Esophagus (tissue), 2 donors: ENCODE data around the gene MICAL3. TPM values are rescaled to one million over a fixed set of nuclear protein-coding genes. Genes with fewer than 3 reads are reported as not detected.
"Not testable (repeated sequence)": the region's sequence is repeated elsewhere in the genome, so short reads cannot be mapped to it uniquely, and the experiment has no call there.

Experiments used
- H3K27ac ChIP-seq, 2 donors: one replicate each; pipeline ENCODE4 v1.5.1; 2013; ENCODE audit warnings: low read depth in 2 of 2, mild to moderate bottlenecking in 2 of 2, inconsistent platforms in 1 of 2, low read length in 1 of 2, moderate library complexity in 1 of 2
- H3K27me3 ChIP-seq, 2 donors: one replicate each; pipeline ENCODE4 v1.6.1; 2013; ENCODE audit warnings: low read length in 2 of 2, control low read depth in 1 of 2, mild to moderate bottlenecking in 1 of 2; ENCODE audit not compliant: insufficient read depth in 2 of 2, control insufficient read depth in 1 of 2
- H3K36me3 ChIP-seq, 2 donors: one replicate each; pipeline ENCODE4 v1.6.1; 2013; ENCODE audit warnings: low read length in 1 of 2; ENCODE audit not compliant: control insufficient read depth in 2 of 2, insufficient read depth in 2 of 2
- H3K4me1 ChIP-seq, 2 donors: one replicate each; pipeline ENCODE4 v1.6.1; 2013; ENCODE audit warnings: low read length in 1 of 2; ENCODE audit not compliant: control insufficient read depth in 2 of 2, insufficient read depth in 2 of 2
- H3K4me3 ChIP-seq, 2 donors: one replicate each; pipeline ENCODE4 v1.5.1; 2013; ENCODE audit warnings: low read length in 2 of 2, mild to moderate bottlenecking in 2 of 2, low read depth in 1 of 2, moderate library complexity in 1 of 2
- H3K9me3 ChIP-seq, 2 donors: one replicate each; pipeline ENCODE4 v1.6.1; 2013; ENCODE audit warnings: mild to moderate bottlenecking in 2 of 2, low read depth in 1 of 2, low read length in 1 of 2, moderate library complexity in 1 of 2; ENCODE audit not compliant: control insufficient read depth in 2 of 2, insufficient read depth in 1 of 2
- WGBS, 2 donors: extraction: QIAGEN DNeasy Blood & Tissue Kit; methylation state at CpG; one replicate each; pipeline ENCODE4 v1.1.7; 2013; 5-methylcytosine and 5-hydroxymethylcytosine counted together
- polyA plus RNA-seq, 2 donors: library from polyadenylated mRNA; stranded (reverse); fragments of 200-250 nt; gene quantifications; one replicate each; pipeline ENCODE4 v1.2.3, GENCODE V29; 2013
- donor health status: healthy with polysubstance abuse.
- donor health status: Bipolar disorder and iron deficiency.

MICAL3 gene
- polyA plus RNA-seq, 2 donors: 6.2 to 13.3 TPM

DNA sequence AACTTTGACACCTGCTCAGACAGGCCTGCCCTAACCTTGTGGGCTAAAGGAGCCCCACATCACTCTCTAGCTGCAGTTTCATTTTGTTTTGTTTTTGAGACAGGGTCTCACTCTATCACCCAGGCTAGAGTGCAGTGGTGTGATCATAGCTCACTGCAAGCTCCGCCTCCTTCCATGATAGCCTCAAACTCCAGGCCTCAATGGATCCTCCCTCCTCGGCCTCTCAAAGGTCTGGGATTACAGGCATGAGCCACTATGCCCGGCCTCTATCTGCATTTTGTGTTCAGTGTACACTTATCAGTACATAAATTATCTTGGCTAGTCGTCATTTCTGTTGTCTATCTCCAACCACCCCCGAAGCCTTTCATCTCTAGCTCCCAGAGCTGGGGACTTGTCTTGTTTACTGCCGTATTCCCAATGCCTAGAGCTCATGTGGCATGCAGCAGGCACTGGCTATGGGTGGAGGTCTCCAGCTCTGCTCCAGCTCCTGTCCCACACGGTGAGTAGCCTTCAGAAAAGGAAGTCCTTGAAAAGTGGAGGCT lies 31.3 kb upstream of the MICAL3 start:
- WGBS, 2 donors: 84% methylated on average over 7 of the region's 7 CpGs
- Histone ChIP-seq H3K9me3 (no peaks in the 10 kb centered on the region), H3K4me3 (no peak overlapping the region), H3K27me3 (no peaks in the 10 kb centered on the region), H3K4me1 (peaks cover 0 to 9% of the 10 kb centered on the region in 2 donors), H3K36me3 (no peaks in the 10 kb centered on the region), H3K27ac (peak overlapping the region; percentile 68 to 75)

DNA sequence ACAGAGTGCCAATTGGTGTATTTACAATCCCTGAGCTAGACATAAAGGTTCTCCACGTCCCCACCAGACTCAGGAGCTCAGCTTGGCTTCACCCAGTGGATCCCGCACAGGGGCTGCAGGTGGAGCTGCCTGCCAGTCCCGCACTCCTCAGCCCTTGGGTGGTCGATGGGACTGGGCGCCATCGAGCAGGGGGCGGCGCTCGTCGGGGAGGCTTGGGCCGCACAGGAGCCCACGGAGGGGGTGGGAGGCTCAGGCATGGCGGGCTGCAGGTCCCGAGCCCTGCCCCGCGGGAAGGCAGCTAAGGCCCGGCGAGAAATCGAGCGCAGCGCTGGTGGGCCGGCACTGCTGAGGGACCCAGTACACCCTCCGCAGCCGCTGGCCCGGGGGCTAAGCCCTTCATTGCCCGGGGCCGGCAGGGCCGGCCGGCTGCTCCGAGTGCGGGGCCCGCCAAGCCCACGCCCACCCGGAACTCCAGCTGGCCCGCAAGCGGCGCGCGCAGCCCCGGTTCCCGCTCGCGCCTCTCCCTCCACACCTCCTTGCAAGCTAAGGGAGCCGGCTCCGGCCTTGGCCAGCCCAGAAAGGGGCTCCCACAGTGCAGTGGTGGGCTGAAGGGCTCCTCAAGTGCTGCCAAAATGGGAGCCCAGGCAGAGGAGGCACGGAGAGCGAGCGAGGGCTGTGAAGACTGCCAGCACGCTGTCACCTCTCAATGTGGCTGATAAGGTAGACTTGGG lies 29.0 kb upstream of the MICAL3 start:
- H3K4me1 ChIP-seq: peaks cover 0 to 10% of the 10 kb centered on the region in 2 donors
- H3K4me3 ChIP-seq, H3K36me3 ChIP-seq, H3K9me3 ChIP-seq, H3K27me3 ChIP-seq, H3K27ac ChIP-seq: not testable (repeated sequence)
- WGBS, 2 donors: 95 to 96% methylated on average over 35 to 47 of the region's 49 CpGs

- 60 to 65% methylated on average over 12 of the region's 12 CpGs for WGBS, 2 donors
- H3K4me3 ChIP-seq, H3K9me3 ChIP-seq, H3K27me3 ChIP-seq, H3K4me1 ChIP-seq, H3K36me3 ChIP-seq: not testable (repeated sequence)
- peak overlapping the region; percentile 83 to 91 for H3K27ac ChIP-seq
These were observed 26.8 kb upstream of the MICAL3 start for GRCh38 chr22:18051113-18051512.

GRCh38 chr22:18050065-18050464 lies 25.7 kb upstream of the MICAL3 start:
- H3K4me3 ChIP-seq: no peak overlapping the region
- H3K36me3 ChIP-seq: no peaks in the 10 kb centered on the region
- WGBS, 2 donors: 27 to 43% methylated on average over 5 of the region's 5 CpGs
- no peaks in the 10 kb centered on the region for H3K9me3 ChIP-seq
- H3K27me3 ChIP-seq: no peaks in the 10 kb centered on the region
- H3K27ac ChIP-seq: peak overlapping the region; percentile 83 to 91
- peaks cover under 1 to 8% of the 10 kb centered on the region in 2 donors for H3K4me1 ChIP-seq

DNA sequence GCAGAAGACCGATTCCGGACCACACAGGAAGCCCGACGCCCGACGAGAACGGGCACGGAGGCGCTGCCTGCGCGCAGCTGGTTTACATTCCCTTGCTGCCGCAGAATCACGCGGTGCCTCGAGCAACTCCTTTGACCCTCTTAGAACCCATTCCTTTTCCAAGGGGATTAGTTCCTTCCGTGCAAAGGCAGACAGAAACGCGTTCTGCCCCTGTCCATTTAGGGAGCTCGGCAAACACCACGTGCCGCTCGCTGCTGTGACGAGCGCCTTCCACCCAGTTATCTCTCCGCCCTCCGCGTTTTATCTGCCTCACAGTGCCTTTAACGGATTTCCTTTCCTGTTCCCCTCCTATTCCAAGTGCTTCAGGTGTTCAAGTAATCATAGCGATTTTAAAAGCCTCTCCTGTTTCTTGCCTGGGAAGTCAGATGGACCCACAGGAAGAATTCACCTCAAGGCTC lies 24.1 kb upstream of the MICAL3 start:
- no peaks in the 10 kb centered on the region for H3K9me3 ChIP-seq
- peaks cover 5 to 11% of the 10 kb centered on the region in 2 donors for H3K4me1 ChIP-seq
- H3K27ac ChIP-seq: peak overlapping the region in 1 of 2 donors; percentile 77
- no peak overlapping the region for H3K4me3 ChIP-seq
- H3K36me3 ChIP-seq: no peaks in the 10 kb centered on the region
- H3K27me3 ChIP-seq: no peaks in the 10 kb centered on the region
- 43 to 58% methylated on average over 29 of the region's 29 CpGs for WGBS, 2 donors

GRCh38 chr22:18048041-18048440 lies 23.7 kb upstream of the MICAL3 start:
- H3K27me3 ChIP-seq: no peaks in the 10 kb centered on the region
- no peaks in the 10 kb centered on the region for H3K9me3 ChIP-seq
- peaks cover 5 to 11% of the 10 kb centered on the region in 2 donors for H3K4me1 ChIP-seq
- WGBS, 2 donors: 69 to 73% methylated on average over 9 of the region's 9 CpGs
- H3K27ac ChIP-seq: peak overlapping the region in 1 of 2 donors; percentile 51
- H3K4me3 ChIP-seq: no peak overlapping the region
- H3K36me3 ChIP-seq: no peaks in the 10 kb centered on the region

GRCh38 chr22:18045794-18046193 lies 21.4 kb upstream of the MICAL3 start:
- peak overlapping the region; percentile 5 to 54 for H3K27ac ChIP-seq
- 91 to 93% methylated on average over 4 of the region's 4 CpGs for WGBS, 2 donors
- no peak overlapping the region for H3K4me3 ChIP-seq
- H3K36me3 ChIP-seq: no peaks in the 10 kb centered on the region
- no peaks in the 10 kb centered on the region for H3K9me3 ChIP-seq
- H3K4me1 ChIP-seq: peaks cover 5 to 11% of the 10 kb centered on the region in 2 donors
- no peaks in the 10 kb centered on the region for H3K27me3 ChIP-seq

DNA sequence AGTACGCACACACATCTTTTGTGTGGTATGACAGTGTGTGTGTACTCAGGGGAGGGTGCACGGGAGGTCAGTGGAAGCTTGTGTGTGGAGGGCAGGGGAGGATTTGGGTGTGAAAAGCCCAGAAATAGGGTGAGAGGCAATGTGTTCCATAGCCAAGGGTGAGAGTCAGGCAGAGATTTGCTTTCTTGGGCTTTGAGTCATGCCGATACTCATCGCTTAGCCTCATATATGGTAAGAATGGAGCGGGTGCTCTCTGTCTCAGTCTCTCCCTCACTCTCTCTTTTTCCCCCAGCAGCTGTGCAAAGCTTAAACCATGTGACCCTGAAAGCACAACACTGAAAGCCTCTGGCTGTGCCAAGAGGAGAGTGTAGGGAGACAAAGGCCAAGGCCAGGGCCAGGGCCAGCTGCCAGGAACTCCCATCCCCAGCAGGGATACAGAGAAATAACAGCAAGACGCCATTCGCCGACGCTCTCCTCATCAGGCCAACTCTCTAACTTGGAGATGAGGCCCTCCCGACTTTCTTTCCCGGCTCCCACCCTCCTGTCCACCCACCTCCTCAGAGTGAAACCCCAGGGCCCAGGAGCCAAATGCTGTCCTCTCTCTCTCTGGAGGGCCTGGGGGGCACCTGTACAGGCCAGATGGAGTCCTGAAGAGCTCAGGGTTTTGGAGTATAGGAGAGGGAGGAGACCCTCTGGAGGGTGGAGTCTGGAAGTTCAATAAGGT lies 20.3 kb upstream of the MICAL3 start:
- Histone ChIP-seq H3K27ac (peak overlapping the region; percentile 5 to 46), H3K4me1 (peaks cover 5 to 8% of the 10 kb centered on the region in 2 donors), H3K4me3 (no peak overlapping the region), H3K36me3 (no peaks in the 10 kb centered on the region), H3K9me3 (no peaks in the 10 kb centered on the region), H3K27me3 (no peaks in the 10 kb centered on the region)
- 49 to 52% methylated on average over 11 of the region's 11 CpGs for WGBS, 2 donors

- H3K36me3 ChIP-seq: no peaks in the 10 kb centered on the region
- WGBS, 2 donors: 73 to 81% methylated on average over 6 of the region's 6 CpGs
- no peaks in the 10 kb centered on the region for H3K9me3 ChIP-seq
- H3K4me3 ChIP-seq: no peak overlapping the region
- no peaks in the 10 kb centered on the region for H3K27me3 ChIP-seq
- H3K27ac ChIP-seq: no peak overlapping the region
- peaks cover 5 to 8% of the 10 kb centered on the region in 2 donors for H3K4me1 ChIP-seq
These were observed 18.3 kb upstream of the MICAL3 start for GRCh38 chr22:18042685-18043084.
